ENCODE measurements around the gene IGLON5.

The IGLON5 gene

DNA sequence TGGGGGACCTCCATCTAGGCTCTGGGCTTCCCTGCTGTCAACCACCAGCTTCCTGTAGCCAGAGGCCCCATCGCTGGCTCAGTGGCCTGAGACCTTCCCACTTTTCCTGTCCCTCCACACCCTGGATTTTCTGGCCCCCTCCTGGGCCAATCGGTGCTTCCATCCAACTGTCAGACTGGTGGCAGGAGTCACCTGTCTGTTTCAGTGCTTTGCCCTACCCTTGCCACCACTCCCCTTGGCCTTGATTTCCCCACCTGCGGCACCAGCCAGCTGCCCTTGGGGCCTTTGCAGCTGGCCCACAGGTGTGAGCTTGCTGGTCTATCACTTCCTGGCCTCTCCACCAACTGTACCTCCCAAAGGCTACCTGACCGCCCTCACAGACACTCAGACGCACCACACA is 18.0 kb downstream of the IGLON5 start:
- DNase-seq (ENCODE audit: low read depth in 2 of 2) = no peak
- TF ChIP-seq, protein P1, sequence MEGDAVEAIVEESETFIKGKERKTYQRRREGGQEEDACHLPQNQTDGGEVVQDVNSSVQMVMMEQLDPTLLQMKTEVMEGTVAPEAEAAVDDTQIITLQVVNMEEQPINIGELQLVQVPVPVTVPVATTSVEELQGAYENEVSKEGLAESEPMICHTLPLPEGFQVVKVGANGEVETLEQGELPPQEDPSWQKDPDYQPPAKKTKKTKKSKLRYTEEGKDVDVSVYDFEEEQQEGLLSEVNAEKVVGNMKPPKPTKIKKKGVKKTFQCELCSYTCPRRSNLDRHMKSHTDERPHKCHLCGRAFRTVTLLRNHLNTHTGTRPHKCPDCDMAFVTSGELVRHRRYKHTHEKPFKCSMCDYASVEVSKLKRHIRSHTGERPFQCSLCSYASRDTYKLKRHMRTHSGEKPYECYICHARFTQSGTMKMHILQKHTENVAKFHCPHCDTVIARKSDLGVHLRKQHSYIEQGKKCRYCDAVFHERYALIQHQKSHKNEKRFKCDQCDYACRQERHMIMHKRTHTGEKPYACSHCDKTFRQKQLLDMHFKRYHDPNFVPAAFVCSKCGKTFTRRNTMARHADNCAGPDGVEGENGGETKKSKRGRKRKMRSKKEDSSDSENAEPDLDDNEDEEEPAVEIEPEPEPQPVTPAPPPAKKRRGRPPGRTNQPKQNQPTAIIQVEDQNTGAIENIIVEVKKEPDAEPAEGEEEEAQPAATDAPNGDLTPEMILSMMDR (IDR thresholded peaks at IDR 0.05; ENCODE audit: low read depth, low read length) = no peak
- H3K4me3 ChIP-seq (replicated peaks in 1 of 2; ENCODE audit: low read depth in 2 of 2, low read length in 2 of 2) = no peak overlapping the region

- no peak overlapping the region for H3K4me3 ChIP-seq (replicated peaks in 1 of 2; ENCODE audit: low read depth in 2 of 2, low read length in 2 of 2)
- TF ChIP-seq, protein P1 (IDR thresholded peaks at IDR 0.05; ENCODE audit: low read depth, low read length) = no peak
- no peak for DNase-seq (ENCODE audit: low read depth in 2 of 2)
Measured at GRCh38 chr19:51330366-51330765, 18.9 kb downstream of the IGLON5 start.

DNA sequence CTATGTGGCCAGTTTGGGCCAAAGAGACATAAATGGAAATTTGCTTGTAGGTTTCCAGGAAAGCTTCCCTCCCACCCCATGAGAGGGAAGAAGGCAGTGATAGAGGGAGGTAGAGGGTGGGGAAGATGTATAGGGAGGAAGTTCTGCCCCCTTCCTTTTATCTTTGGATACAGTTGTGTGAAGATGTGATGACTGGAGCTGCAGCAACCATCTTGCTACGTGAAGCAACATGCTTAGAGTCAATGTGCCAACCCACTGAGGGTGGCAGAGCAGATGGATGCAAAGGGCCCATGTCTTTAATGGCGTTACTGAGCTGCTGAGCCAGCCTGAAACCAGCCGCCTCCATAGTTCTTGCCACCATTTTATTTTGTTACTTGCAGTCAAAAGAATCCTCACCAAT is 19.7 kb downstream of the IGLON5 start:
- TF ChIP-seq, protein P1 (IDR thresholded peaks at IDR 0.05; ENCODE audit: low read depth, low read length) = no peak

GRCh38 chr19:51331716-51332115 is 20.3 kb downstream of the IGLON5 start:
- TF ChIP-seq, protein P1 (IDR thresholded peaks at IDR 0.05; ENCODE audit: low read depth, low read length) = no peak
- no peak overlapping the region for H3K4me3 ChIP-seq (replicated peaks in 1 of 2; ENCODE audit: low read depth in 2 of 2, low read length in 2 of 2)
- DNase-seq (ENCODE audit: low read depth in 2 of 2) = no peak

More for the DNA sequence above, 19.7 kb downstream of the IGLON5 start:
- DNase-seq (ENCODE audit: low read depth in 2 of 2) = no peak
- no peak overlapping the region for H3K4me3 ChIP-seq (replicated peaks in 1 of 2; ENCODE audit: low read depth in 2 of 2, low read length in 2 of 2)

GRCh38 chr19:51333836-51334460 is 22.5 kb downstream of the IGLON5 start:
- no peak overlapping the region for H3K4me3 ChIP-seq (replicated peaks in 1 of 2; ENCODE audit: low read depth in 2 of 2, low read length in 2 of 2)
- peak in 1 of 2 donors; percentile 14 for DNase-seq (ENCODE audit: low read depth in 2 of 2)
- TF ChIP-seq, protein P1 (IDR thresholded peaks at IDR 0.05; ENCODE audit: low read depth, low read length) = no peak

DNA sequence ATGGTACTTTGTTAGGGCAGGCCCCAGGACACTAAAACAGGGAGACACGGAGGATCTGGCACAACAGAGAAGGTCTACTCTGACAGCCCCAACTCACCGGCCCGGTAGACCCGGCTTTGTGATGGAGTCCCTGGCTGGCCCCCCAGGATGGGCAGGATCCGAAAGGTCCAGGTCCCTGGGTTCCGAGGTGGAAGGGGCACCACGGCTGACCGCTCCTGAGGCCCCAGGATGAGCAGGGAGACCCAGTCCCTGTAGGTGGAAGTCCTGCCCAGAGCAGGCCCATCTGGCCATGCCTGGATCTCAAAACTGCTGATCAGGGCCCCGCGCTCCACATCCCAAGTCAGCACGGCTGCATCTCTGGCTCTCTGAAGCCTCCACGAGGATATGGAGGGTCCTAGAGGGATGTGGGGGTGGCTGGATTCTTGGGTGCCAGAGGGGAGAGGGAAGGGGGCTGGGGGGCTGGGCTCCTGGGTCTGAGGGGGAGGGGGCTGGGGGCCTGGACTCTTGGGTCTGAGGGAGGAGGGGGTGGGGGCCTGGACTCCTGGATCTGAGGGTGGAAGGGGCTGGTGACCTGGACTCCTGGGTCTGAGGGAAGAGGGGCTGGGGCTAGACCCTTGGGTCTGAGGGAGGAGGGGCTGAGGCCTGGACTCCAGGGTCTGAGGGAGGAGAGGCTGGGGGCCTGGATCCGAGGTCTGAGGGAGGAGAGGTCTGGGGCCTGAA is 25.9 kb downstream of the IGLON5 start:
- DNase-seq (ENCODE audit: low read depth in 2 of 2) = no peak
- TF ChIP-seq, protein P1 (IDR thresholded peaks at IDR 0.05; ENCODE audit: low read depth, low read length) = no peak
- no peak overlapping the region for H3K4me3 ChIP-seq (replicated peaks in 1 of 2; ENCODE audit: low read depth in 2 of 2, low read length in 2 of 2)
